ENCODE measurements around the gene KCTD11.

DNA sequence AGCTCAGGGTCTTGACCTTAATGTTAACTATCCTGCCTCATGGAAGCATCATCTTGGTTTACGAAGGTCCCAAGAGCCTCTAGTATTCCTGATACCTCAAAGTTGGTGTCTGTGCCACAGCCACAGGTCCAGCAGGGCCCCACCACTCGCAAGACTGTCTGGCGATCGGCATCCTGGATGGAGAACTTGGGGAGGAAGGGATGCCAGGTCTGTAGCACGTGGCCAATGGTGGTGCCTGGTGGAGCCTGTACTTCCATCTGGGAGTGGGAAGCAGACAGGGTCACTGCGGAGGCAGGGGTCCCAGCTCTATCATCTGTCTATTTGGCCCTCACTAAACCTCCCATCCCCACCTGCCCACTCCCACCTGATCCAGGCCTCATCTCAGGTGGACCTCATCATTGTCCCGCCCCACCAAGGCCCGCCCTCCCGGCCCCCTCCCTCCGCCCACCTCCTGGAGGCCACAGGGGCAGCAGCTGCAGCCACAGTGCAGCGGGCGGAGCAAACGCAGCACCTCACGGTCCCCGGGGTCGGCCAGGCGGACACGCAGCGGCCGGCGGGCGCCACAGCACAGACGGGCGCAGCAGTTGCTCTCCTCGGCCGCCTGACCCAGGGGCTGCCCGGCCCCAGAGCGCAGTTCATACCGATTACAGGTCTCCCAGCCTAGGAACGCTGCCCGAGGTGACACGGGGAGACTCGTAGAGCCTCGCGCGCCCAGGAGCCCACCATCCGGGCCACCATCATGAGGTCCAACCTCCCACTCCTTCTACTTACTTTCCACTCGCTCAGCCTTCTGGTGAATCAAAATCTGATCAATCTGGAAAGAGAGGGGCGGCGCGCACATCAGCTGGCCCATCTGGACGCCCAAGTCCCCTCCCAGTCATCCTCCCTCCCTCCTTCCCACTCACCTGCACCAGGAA lies 41.0 kb downstream of the KCTD11 start:
- TF ChIP-seq, protein P1, sequence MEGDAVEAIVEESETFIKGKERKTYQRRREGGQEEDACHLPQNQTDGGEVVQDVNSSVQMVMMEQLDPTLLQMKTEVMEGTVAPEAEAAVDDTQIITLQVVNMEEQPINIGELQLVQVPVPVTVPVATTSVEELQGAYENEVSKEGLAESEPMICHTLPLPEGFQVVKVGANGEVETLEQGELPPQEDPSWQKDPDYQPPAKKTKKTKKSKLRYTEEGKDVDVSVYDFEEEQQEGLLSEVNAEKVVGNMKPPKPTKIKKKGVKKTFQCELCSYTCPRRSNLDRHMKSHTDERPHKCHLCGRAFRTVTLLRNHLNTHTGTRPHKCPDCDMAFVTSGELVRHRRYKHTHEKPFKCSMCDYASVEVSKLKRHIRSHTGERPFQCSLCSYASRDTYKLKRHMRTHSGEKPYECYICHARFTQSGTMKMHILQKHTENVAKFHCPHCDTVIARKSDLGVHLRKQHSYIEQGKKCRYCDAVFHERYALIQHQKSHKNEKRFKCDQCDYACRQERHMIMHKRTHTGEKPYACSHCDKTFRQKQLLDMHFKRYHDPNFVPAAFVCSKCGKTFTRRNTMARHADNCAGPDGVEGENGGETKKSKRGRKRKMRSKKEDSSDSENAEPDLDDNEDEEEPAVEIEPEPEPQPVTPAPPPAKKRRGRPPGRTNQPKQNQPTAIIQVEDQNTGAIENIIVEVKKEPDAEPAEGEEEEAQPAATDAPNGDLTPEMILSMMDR (IDR thresholded peaks at IDR 0.05): no peak
- no peak for TF ChIP-seq POLR2A (IDR thresholded peaks at IDR 0.05)
